SK-N-DZ (cell line): ENCODE measurements around the gene ERC1.
"Not testable (repeated sequence)": the region's sequence is repeated elsewhere in the genome, so short reads cannot be mapped to it uniquely, and the experiment has no call there.

Experiments
- DNase-seq: peaks from one replicate; pipeline ENCODE4 v3.0.0-alpha.2; 2015; ENCODE audit warnings: low spot score

The ERC1 gene

GRCh38 chr12:1022032-1022970, 31.3 kb downstream of the ERC1 start:
- DNase-seq = no peak

DNA sequence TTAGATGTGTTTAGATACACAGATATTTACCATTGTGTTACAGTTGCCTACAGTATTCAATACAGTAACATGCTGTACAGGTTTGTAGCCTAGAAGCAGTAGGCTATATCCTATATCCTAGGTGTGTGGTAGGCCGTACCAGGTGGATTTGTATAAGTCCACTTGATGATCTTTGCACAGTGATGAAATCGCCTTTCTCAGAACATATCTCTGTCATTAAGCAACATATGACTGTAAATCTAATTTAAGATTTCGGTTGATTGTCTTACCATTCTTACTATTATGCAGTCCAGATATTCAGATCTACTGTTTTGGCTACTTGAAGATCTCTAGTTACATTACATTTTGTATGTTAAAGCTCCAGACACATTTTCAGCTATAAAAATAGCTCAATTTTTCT, 39.8 kb downstream of the ERC1 start:
- DNase-seq = no peak

DNA sequence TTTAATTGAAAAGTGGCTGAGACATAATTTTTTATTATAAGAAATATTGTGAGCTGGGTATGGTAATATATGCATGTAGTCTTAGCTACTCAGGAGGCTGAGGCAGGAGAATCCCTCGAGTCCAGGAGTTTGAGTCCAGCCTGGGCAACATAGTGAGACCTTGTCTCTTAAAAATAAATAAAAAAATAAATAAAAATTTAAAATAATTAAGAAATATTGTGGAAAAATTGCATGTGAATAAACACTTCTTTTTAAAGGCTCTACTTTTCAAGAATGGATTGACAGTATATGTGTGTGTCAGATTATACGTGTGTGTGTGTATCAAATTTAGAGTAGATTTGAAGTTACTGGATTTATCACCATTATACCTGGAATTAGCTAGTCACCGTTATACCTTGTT, 43.2 kb downstream of the ERC1 start:
- no peak for DNase-seq

DNA sequence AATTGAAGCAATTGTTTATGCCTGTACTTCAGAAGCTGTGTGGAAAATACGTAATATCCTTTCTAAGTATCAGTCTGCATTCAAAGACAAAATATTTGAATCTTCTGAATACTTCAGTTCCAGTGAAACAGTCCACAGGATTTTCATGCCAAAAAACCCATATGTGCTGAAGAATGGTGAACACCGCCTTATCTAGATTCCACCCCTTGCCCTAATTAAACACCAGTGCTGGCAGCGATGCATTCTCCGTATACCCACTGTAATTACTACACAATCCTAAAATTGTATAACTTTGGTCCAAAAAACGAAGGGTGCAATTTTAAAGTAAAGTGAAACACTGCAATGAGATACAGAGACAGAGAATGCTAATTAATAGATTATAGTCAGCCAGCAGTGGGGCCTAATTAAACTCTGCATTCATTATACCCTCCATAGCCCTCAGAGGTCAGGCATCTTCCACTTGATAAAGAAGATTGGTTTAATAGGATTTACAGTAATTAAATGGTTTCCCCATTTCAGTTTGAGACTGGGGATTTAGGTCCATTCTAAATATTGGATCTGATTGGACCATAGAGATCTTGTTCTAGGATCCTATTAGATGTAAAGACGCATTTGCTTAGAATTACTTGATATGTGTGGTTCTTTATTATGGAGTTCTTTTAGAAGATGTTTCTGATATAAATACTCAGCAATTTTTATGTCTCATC, 43.9 kb downstream of the ERC1 start:
- no peak for DNase-seq

DNA sequence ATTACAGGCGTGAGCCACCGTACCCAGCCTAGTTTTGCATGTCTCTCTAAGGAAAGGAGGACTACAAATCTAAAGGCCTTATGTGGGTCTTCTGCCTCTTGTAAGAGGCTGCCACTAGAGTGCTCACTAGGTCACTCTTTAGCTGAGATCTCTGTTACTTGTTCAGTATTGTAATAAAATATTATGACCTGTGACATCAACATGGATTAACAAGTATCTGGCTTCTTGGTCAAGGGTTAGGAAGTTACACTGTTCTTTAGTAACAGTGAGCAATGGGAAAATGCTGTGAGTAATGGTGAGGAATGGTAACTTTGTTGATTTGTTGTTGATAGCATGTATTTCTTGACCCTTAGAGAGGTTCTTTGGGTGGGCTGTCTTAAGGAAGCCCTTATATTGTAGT, 50.5 kb downstream of the ERC1 start:
- no peak for DNase-seq

- no peak for DNase-seq
Measured at GRCh38 chr12:1044199-1044598, 53.2 kb downstream of the ERC1 start.

- DNase-seq = no peak
Measured at GRCh38 chr12:1044696-1045095, 53.7 kb downstream of the ERC1 start.

DNA sequence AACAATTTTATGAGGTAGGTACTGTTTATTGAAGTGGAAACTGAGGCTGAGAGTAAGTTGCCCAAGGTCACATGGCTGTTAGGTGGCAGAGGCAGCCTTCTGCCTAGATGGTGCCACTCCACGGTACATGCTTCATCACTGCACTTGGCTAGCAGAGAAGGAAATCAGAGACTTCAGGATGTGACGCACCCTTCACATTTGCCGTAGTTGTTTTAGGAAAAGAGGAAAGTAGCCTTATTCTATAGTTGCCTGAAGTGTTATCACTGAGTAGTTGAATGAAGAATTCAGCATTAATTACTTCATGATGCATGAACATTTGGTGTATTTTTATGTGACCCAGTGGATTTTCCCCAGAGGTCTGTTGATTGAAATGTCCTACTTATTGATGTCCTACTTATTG, 55.7 kb downstream of the ERC1 start:
- DNase-seq = no peak

DNA sequence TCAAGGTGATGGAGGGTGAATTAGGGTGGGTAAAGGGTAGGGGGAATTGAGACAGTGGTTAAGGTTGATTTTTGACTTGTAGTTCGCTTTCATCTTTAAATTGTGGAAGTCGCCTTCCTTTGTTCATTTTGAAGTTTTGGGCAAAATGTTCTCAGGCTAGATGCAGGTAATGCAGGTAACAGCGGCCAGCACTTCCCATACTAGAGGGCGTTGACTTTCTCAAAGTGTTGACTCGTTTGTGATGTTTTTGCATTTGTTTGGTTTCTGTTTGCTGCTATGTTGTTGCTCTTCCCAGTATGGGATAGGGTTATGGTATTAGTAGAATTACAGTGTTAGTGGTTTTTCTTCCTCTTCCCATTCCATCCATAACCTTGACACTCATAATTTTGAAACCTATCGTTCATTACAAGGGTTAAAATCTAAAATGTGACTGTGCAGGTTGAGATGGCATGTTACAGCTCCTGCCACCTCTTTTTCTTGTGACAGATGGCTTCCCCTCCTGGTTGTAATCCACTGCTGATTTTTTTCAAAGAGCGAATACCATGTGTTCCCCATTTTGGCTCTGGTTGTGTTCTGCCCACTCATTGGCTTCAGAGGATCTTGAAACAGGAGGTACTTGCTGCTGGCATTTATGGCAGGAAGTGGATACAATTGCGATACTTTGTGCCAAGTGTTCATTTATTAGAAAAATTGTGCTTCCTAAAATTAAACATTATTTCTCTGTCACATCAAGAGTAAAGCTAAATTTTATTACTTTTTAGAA, 57.1 kb downstream of the ERC1 start:
- DNase-seq = peak; percentile 20

- DNase-seq = no peak
Measured at GRCh38 chr12:1050059-1050707, 59.2 kb downstream of the ERC1 start.

DNA sequence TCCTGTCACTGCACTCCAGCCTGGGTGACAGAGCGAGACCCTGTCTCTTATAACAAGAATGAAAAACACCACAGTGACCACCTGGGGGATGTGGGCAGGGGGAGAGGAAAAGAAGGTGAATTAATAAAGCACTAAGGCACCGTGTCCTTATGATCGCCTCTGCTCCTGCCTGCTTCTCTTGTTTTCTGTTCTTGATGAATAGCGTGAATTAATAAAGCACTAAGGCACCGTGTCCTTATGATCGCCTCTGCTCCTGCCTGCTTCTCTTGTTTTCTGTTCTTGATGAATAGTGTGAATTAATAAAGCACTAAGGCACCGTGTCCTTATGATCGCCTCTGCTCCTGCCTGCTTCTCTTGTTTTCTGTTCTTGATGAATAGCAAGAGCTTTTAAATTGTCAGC, 60.6 kb downstream of the ERC1 start:
- not testable (repeated sequence) for DNase-seq

GRCh38 chr12:1053690-1054089, 62.7 kb downstream of the ERC1 start:
- no peak for DNase-seq

DNA sequence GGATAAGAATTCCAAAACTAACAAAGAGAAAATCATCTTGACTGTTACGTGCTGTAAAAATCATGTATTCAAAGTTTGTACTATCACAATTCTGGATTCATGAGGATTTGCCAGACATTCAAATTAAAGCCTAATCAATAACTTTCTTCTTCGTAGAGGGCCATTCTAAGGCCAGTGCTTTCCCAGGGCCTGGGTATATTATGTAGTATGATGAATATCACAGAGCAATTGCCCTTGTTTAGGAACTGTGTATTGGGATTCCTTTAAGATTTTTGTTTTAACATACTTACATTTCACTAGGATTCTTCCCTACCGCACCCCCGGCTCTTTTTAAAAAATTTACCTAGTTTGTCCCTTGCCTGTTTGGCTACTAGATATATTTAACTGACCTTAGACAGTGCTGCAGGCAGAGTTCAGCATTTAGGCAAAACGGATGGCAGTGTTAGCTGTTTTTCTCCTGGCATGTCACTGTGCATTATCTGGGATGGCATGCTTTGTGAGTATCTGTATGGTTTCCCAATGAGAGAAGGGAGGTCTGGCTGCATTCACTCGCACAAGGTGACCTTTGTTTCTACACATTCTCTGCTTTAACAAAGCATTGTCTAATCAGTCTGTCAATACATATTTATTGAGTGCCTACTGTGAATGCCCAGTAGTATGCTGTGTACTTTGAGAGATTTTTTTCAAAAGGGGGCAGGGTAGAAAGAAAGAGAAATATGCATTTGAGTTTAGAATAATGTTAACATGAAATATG, 63.3 kb downstream of the ERC1 start:
- no peak for DNase-seq

DNA sequence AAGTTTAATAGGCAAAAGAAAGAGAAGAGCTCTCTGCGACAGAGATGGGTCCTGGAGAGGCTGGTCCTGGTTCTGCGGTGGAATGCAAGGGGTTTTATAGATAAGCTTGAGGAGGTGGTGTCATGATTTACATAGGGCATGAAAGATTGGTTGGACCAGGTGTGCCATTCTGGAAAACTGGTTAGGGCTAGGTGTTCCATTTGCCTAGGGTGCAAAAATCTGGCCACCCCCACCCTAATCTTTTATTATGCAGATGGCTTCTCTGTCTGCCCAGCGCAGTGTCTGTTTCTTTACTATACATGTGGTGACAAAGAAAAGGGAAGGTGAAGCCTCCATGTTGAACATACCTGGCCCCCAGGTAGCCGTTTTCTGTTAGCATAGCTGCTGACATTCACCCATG, 65.4 kb downstream of the ERC1 start:
- no peak for DNase-seq

DNA sequence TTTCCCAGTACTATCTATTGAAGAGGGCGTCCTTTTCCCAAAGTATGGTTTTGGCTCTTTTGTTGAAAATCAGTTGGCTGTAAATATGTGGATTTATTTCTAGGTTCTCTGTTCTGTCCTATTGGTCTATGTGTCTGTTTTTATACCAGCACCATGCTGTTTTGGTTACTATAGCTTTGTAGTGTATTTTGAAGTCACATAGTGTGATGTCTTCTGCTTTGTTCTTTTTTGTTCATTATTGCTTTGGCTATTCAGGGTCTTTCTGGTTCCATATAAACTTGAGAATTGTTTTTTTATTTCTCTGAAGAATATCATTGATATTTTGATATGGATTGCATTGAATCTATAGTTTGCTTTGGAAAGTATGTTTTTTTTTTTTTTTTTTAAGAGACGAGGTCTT, 67.4 kb downstream of the ERC1 start:
- DNase-seq = no peak

GRCh38 chr12:1059162-1059561, 68.1 kb downstream of the ERC1 start:
- DNase-seq = no peak

GRCh38 chr12:1063852-1064251, 72.8 kb downstream of the ERC1 start:
- DNase-seq = no peak

GRCh38 chr12:1064317-1064716, 73.3 kb downstream of the ERC1 start:
- no peak for DNase-seq

GRCh38 chr12:1065629-1066028, 74.6 kb downstream of the ERC1 start:
- DNase-seq = no peak

GRCh38 chr12:1069846-1070245, 78.8 kb downstream of the ERC1 start:
- no peak for DNase-seq

- DNase-seq = no peak
Measured at GRCh38 chr12:1071182-1071581, 80.2 kb downstream of the ERC1 start.
